ENCODE data around the gene C1D. TPM values are rescaled to one million over a fixed set of nuclear protein-coding genes. Genes with fewer than 3 reads are reported as not detected.

C1D gene
- polyA plus RNA-seq, 1 donor from 2014 or later = 53.0 TPM

- no peaks in the 10 kb centered on the region for H3K36me3 ChIP-seq (ENCODE audit: insufficient read depth, low read length)
- no peaks in the 10 kb centered on the region for H4K20me1 ChIP-seq (ENCODE audit: insufficient read depth)
- no peak overlapping the region for H3K4me3 ChIP-seq (ENCODE audit: low read length)
- no peaks in the 10 kb centered on the region for H3K27me3 ChIP-seq (ENCODE audit: insufficient read depth, low read depth, low read length)
- no peaks in the 10 kb centered on the region for H3F3A ChIP-seq (ENCODE audit: insufficient read depth, low read length, poor library complexity, severe bottlenecking)
- no peaks in the 10 kb centered on the region for H3K9me2 ChIP-seq (ENCODE audit: insufficient read depth, low read length)
- H3K27ac ChIP-seq (ENCODE audit: low read length) = no peak overlapping the region
- peaks cover 59% of the 10 kb centered on the region for H3K79me2 ChIP-seq (replicated peaks; ENCODE audit: insufficient read depth, low read length)
- H3K9me3 ChIP-seq (ENCODE audit: low read length) = no peaks in the 10 kb centered on the region
- no peak overlapping the region for H3K4me2 ChIP-seq (ENCODE audit: low read length)
- no peak overlapping the region for H2AFZ ChIP-seq (ENCODE audit: low read depth, low read length)
- H3K9ac ChIP-seq (ENCODE audit: low read length) = no peak overlapping the region
- TF ChIP-seq MXI1 (conservative IDR thresholded peaks at IDR 0.05; ENCODE audit: poor library complexity, severe bottlenecking) = no peak
- TF ChIP-seq TAF1 (IDR thresholded peaks at IDR 0.05; ENCODE audit: low read depth) = no peak
Observed at GRCh38 chr2:68057658-68058396, 5.0 kb downstream of the C1D start.

- Histone ChIP-seq H3K79me2 (replicated peaks; ENCODE audit: insufficient read depth, low read length) (peaks cover 57% of the 10 kb centered on the region), H3K9ac (ENCODE audit: low read length) (no peak overlapping the region), H3K27me3 (ENCODE audit: insufficient read depth, low read depth, low read length) (no peaks in the 10 kb centered on the region), H2AFZ (ENCODE audit: low read depth, low read length) (no peak overlapping the region), H3K4me2 (ENCODE audit: low read length) (no peak overlapping the region), H3K36me3 (ENCODE audit: insufficient read depth, low read length) (no peaks in the 10 kb centered on the region), H4K20me1 (ENCODE audit: insufficient read depth) (no peaks in the 10 kb centered on the region), H3K9me2 (ENCODE audit: insufficient read depth, low read length) (no peaks in the 10 kb centered on the region), H3K9me3 (ENCODE audit: low read length) (no peaks in the 10 kb centered on the region), H3F3A (ENCODE audit: insufficient read depth, low read length, poor library complexity, severe bottlenecking) (no peaks in the 10 kb centered on the region), H3K4me3 (ENCODE audit: low read length) (no peak overlapping the region), H3K27ac (ENCODE audit: low read length) (no peak overlapping the region)
- TF ChIP-seq CTCF (IDR thresholded peaks at IDR 0.05; ENCODE audit: poor library complexity, severe bottlenecking) = no peak
- TF ChIP-seq POLR2AphosphoS5 (IDR thresholded peaks at IDR 0.05) = no peak
- TF ChIP-seq TAF1 (IDR thresholded peaks at IDR 0.05; ENCODE audit: low read depth) = no peak
- no peak for TF ChIP-seq SMC3 (conservative IDR thresholded peaks at IDR 0.05; ENCODE audit: poor library complexity)
- no peak for TF ChIP-seq EP300 (conservative IDR thresholded peaks at IDR 0.05; ENCODE audit: poor library complexity, severe bottlenecking)
- TF ChIP-seq REST (IDR thresholded peaks at IDR 0.05; ENCODE audit: borderline replicate concordance) = no peak
- no peak for TF ChIP-seq RAD21 (conservative IDR thresholded peaks at IDR 0.05)
- no peak for TF ChIP-seq MXI1 (conservative IDR thresholded peaks at IDR 0.05; ENCODE audit: poor library complexity, severe bottlenecking)
- TF ChIP-seq EZH2 (IDR thresholded peaks at IDR 0.05; ENCODE audit: borderline replicate concordance, insufficient read depth, low read length, poor library complexity, severe bottlenecking) = no peak
Observed at GRCh38 chr2:68052717-68053422, 9.9 kb downstream of the C1D start.

Data from neural cell (in vitro differentiated cells).